HG02759 (cell line): ENCODE results near the gene GPNMB.

Experiments used
- ATAC-seq: cut with Tn5 transposase; IDR thresholded peaks from one replicate; pipeline ENCODE4 v1.9.1; 2021; ENCODE audit warnings: mild to moderate bottlenecking, moderate library complexity; ENCODE audit not compliant: unreplicated experiment

The GPNMB gene

GRCh38 chr7:23268167-23268566 lies 21.6 kb downstream of the GPNMB start:
- ATAC-seq, result no peak

GRCh38 chr7:23268746-23269145 lies 22.2 kb downstream of the GPNMB start:
- no peak for ATAC-seq

DNA sequence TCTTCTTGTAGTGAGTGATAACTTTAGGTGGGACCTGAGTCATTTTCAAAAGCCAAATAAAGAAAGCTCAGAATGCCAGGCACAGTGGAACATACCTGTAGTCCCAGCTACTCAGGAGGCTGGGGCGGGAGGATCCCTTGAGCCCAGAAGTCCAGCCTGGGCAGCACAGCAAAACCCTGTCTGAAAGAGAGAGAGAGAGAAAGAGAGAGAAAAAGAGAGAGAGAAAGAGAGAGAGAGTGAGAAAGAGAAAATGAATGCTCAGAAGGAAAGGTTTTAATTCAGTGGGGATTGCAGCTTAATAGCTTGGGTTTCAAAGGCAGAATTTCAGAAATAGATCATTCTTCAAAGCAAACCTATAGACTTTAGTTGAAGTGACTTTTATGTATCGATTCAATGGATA lies 25.7 kb downstream of the GPNMB start:
- no peak for ATAC-seq

DNA sequence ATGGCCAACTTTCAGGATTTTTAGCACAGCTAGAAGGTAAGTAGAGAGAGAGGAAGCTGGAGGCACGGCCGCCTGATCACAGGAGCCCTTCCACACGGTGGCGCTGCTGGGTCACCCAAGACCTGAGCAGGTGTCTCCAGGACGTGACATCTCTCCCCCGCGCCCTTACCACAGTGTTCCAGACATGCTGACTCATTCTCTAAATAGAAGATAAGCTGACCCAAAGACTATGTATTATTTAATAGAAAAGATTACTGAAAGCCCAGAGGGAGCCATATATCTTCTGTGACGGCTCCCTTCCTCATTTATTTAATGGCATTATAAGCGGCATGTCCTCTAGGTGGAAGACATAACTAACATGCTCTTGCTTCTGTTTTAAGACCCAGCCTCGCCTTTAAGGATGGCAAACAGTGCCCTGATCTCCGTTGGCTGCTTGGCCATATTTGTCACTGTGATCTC lies 26.6 kb downstream of the GPNMB start:
- peak; percentile 96 for ATAC-seq

DNA sequence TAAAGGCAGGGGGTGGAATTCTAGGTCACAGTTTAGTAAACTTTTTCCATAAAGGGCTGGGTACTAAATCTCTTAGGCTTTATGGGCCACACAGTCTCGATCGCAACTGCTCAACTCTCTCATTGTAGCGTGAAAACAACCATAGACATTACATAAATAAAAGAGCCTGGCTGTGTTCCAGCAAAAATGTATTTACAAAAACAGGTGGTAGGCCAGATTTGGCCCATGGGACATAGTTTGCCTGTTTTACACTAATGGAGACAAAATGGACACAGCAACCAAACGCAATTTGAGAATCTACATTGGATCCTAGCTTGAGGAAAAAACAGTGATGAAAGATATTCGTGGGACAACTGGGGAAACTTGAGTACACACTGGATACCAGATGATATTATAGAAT lies 29.3 kb downstream of the GPNMB start:
- no peak for ATAC-seq

DNA sequence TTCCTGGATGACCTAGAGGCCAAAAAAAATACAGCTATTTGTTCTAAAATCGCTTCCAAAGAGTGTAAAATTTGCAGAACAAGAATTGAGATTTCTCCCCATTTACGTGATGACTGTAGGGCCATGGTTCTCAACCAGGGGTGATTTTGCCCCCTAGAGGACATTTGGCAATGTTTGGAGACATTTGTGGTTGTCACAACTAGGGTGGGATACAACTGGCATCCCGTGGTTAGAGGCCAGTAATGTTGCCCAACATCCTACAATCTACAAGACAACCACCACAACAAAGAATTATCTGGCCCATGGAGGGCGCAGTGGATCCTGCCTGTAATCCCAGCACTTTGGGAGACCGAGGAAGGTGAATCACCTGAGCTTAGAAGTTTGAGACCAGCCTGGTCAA lies 29.8 kb downstream of the GPNMB start:
- ATAC-seq, result no peak

DNA sequence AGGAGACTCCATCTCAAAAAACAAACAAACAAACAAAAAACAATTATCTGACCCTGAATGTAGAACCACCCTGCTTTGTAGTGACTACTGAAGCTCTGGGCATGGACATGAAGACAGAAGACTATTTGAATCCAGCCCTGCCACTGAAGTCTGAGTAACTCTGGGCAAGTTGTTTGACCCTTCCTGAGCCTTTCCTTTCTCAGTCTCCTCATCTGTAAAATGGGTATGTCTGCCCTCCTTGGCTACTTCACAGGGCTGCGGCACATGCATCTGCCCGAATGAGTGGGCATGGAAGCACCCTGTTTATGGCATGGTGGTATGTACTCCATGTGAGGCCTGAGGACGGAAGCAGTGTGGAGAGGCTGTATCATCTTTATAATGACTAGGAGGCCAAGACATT lies 30.4 kb downstream of the GPNMB start:
- ATAC-seq, result no peak

- no peak for ATAC-seq
Measured at GRCh38 chr7:23277359-23277989, 30.9 kb downstream of the GPNMB start.

DNA sequence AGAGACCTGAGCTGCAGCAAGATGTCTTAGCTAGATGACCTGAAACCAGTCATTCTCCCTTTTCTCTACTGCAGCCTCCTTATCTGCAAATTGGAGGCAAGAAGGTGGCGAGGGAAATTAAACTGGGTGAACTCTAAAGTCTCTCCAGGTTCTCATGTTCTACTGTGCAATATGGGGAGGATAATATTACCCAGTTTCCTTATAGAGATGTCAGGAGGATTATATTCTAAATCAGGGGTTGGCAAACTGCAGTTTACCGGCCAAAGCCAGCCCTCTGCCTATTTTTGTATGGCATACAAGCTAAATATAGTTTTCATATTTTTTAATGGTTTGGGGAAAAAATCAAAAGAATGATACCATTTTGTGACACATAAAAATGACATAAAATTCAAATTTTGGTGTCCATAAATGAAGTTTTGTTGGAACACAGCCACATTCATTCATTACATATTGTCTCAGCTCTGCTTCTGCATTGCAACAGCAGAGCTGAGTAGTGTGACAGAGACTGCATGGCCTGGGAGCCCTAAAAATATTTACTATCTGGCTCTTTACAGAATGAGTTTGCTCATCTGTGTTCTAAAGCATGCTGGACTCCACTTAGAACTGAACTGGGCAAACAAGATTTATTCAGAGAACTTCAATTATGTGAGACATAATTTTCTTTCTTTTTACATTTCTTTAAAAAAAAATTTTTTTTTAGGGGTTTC lies 33.4 kb downstream of the GPNMB start:
- no peak for ATAC-seq

GRCh38 chr7:23283086-23283485 lies 36.5 kb downstream of the GPNMB start:
- no peak for ATAC-seq

GRCh38 chr7:23284871-23285270 lies 38.3 kb downstream of the GPNMB start:
- ATAC-seq, result no peak

DNA sequence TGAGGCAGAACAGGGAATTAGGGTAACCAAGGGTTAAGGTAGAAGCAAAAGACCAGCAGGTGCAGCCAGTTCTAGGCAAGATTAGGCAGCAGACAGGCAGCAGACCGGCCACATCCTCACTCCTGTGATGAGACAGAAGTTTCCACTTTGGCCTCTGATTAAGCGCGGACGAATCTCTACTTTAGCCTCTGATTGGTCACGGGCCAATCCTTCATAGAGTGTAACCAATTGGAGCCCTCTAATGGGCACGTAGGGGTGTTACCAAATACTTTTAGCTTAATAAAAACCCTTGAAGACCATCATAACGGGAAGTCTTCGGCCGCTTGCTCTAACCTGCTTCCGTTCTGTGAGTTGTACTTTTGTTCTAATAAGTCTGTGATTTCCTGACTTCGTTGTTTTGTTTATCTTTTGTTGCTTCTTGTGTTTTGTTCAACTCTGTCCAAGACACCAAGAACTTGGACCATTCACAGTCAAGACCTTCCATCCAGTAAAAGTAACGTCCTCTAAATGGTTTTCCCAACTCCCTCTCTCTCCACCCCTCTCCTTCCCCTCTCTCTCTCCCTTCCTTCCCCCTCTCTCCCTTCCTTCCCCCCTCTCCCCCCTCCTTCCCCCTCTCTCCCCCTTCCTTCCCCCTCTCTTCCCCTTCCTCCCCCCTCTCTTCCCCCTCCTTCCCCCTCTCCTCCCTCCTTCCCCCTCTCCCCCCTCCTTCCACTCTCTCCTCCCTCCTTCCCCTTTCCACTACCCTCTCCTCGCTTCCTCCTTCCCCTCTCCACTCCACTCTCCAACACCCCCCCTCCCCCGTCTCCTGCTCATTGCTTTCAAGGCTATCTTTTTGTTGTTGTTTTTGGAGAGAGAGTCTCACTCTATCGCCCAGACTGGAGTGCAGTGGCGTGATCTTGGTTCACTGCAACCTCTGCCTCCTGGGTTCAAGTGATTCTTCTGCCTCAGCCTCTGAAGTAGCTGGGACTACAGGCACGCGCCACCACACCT lies 39.4 kb downstream of the GPNMB start:
- no peak for ATAC-seq

DNA sequence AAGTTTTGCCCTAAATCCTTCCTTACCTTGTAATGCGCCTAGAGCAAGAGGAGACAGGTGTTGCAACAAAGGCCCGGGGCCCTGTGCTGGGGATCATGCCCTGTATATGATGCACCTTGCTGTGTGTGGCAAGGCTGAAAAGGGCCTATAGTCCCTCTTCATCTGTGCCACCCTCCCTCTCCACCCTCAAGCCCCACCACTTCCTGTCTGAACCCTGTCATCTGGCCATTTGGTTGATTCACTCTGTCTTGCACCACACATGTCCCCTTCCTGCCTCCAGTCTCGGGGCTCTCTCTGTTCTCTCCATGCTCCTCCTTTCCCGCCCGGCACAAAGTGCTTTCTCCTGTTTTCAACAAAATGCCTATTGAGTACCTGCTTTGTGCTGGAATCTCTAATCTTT lies 41.0 kb downstream of the GPNMB start:
- ATAC-seq, result no peak

DNA sequence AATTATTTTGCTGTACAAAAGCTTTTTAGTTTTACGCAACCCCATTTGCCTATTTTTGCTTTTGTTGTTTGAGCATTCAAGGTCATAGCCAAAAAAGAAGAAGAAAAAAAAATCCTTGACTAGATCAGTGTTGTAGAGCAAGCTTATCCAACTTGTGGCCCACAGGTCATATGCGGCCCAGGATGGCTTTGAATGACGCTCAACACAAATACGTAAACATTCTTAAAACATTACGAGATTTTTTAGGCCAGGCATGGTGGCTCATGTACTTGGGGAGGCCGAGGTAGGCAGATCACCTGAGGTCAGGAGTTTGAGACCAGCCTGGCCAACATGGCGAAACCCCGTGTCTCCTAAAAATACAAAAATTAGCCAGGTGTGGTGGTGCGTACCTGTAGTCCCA lies 44.4 kb downstream of the GPNMB start:
- no peak for ATAC-seq

DNA sequence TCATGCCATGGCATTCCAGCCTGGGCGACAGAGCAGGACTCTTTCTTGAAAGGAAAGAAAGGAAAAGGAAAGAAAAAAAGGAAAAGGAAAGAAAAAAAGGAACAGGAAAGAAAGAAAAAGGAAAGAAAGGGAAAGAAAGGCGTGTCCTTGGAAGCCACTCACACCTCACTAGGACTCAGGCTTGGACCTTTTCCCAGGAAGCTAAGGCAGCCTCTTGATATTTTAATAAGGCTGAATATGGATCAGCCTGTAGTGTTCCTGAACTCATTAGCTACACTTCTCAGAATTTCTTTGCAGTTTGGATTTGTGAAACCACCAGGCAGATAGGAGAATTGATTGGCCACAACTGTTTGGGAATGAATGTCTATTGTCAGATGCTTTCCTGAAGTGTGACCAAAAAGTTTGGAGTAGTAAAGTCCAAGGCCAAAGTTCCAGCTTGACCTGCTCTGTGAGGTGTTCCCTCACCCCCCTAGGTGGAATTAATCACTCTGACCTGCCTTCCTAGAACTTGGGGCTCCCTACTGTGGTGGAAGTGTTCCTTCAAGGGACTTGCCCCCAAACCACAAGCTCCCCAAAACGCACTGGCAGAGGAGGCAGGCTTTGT lies 45.5 kb downstream of the GPNMB start:
- ATAC-seq, result no peak

- no peak for ATAC-seq
Measured at GRCh38 chr7:23292623-23293022, 46.0 kb downstream of the GPNMB start.

- no peak for ATAC-seq
Measured at GRCh38 chr7:23293500-23294073, 47.0 kb downstream of the GPNMB start.

DNA sequence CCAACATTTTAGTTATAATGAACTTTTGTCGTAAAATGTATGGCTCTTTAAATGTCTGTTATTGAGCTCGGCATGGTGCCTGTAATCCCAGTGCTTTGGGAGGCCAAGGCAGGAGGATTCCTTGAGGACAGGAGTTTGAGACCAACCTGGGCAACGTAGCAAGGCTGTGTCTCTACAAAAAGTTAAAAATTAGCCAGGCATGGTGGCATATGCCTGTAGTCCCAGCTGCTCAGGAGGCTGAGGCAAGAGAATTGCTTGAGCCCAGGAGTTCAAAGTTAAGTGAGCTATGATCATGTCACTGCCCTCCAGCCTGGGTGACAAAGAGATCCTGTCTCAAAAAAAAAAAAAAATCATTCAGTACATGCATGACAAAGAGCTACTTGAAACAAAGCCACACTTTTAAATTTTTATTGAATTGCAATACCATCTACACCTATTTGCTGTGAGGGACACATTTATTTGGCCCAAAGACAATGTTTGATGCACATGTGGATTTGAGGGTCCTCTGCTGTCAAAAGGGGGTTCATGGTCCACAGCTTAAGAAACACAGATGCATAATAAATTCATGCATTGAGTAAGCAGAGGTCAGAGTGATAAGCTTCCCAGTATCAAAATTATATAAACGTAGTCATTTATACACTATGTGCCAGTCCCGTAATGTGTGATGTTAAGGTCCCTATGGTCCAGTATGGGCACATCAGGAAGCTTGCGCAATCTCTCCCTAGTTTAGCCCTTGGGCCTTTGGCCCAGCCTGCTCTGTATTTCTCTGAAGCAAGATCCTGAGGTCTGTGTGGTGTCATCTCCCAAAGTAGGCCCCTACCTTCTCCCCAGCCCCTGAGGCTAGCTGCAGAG lies 48.2 kb downstream of the GPNMB start:
- ATAC-seq, result no peak

DNA sequence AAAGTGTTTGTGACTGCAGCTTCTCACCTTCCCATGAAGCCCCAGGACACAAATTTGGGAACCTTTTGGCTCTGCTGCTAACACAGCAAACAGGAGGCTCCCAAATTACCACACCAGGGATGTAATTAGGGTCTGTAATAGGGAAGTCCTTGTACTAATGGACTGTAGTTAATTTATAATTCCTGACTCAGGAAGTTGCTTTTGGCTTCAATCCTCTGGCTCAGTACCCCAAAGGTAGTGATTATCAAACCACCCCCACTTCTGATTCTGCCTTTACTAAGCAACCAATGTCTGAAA lies 48.8 kb downstream of the GPNMB start:
- no peak for ATAC-seq
